Adrenal gland (tissue), 12 donors: ENCODE measurements around the gene SRPK2. TPM values are rescaled to one million over a fixed set of nuclear protein-coding genes. Genes with fewer than 3 reads are reported as not detected.

Experiments used
- DNase-seq, 7 donors: peaks; one replicate each; pipeline ENCODE4 v3.0.0-alpha.2; 2019 to 2020
- H3K27ac ChIP-seq, 5 donors: fragments of 200-600 bp; sonication (generic) in 4 of 5; 1 replicate in 3 of 5; 2 replicates in 2 of 5; pipeline versions ENCODE4 v1.5.1 to v1.8.0; 2016 to 2020; ENCODE audit warnings: mild to moderate bottlenecking in 1 of 5
- H3K27me3 ChIP-seq: fragments of 200-600 bp; 2 replicates; pipeline ENCODE4 v1.8.0; 2021
- H3K36me3 ChIP-seq, 2 donors: fragments of 200-600 bp; replicated peaks in 1 of 2; 1 replicate in 1 of 2; 2 replicates in 1 of 2; pipeline versions ENCODE4 v1.5.1 to v1.8.0; 2018 to 2022
- H3K4me1 ChIP-seq, 2 donors: fragments of 200-600 bp; replicated peaks in 1 of 2; 1 replicate in 1 of 2; 2 replicates in 1 of 2; pipeline versions ENCODE4 v1.5.1 to v1.8.0; 2018 to 2021
- H3K4me3 ChIP-seq, 4 donors: fragments of 200-600 bp; sonication (generic) in 3 of 4; one replicate each; pipeline ENCODE4 v1.5.1; 2016 to 2018
- H3K9me3 ChIP-seq, 3 donors: fragments of 200-600 bp; sonication (generic) in 1 of 3; replicated peaks in 1 of 3; 1 replicate in 2 of 3; 2 replicates in 1 of 3; pipeline versions ENCODE4 v1.5.1 to v1.8.0; 2016 to 2021
- CTCF ChIP-seq, 6 experiments: fragments of 450-650 bp in 4 of 6; fragments of 200-600 bp in 2 of 6; sonication (generic) in 1 of 6; IDR thresholded peaks; 1 replicate in 5 of 6; 2 replicates in 1 of 6; pipeline versions ENCODE4 v1.5.1 to v1.8.0; 2016 to 2021; ENCODE audit warnings: antibody characterized with exemption in 6 of 6, mild to moderate bottlenecking in 2 of 6, moderate library complexity in 1 of 6
- POLR2A ChIP-seq, 2 donors: fragments of 450-650 bp; IDR thresholded peaks; one replicate each; pipeline ENCODE4 v1.6.1; 2017; ENCODE audit warnings: antibody characterized with exemption in 2 of 2, mild to moderate bottlenecking in 2 of 2, moderate library complexity in 1 of 2
- WGBS, 4 donors: extraction: QIAGEN DNeasy Blood & Tissue Kit in 2 of 4; methylation state at CpG; one replicate each; pipeline versions ENCODE4 v1.1.5 to v1.1.7; 2013 to 2017; 5-methylcytosine and 5-hydroxymethylcytosine counted together
- intact Hi-C, 2 donors: fragments of 100-400 bp; cut with DNase I; formaldehyde crosslinking; loops; one replicate each; pipeline versions ENCODE4 v1.14.1 to v1.15.0; 2022 to 2023
- polyA plus RNA-seq, 3 donors: library from polyadenylated mRNA; stranded (reverse); fragments of 200-250 nt in 2 of 3; fragments of 350-450 nt in 1 of 3; fragmentation: Illumina TruSeq in 1 of 3; extraction: RNeasy Lipid Tissue Mini Kit (QIAGEN cat#74804) in 1 of 3; gene quantifications; one replicate each; pipeline ENCODE4 v1.2.3, GENCODE V29; 2013 to 2014
- total RNA-seq, 9 donors: library from RNA; depleted of rRNA in 4 of 9; stranded (reverse); fragments of >200 nt in 4 of 9; fragments of 120-200 nt in 1 of 9; fragmentation: NEBNext Ultra II Directional in 1 of 9; extraction: Animal tissue kit (Norgen Biotek cat#: 25700) in 1 of 9; gene quantifications; one replicate each; pipeline versions ENCODE4 v1.1.0 to v1.2.4, GENCODE V29; 2013 to 2023
- donor health status: healthy with polysubstance abuse.
- donor health status: Bipolar disorder and iron deficiency.
- donor health status: DM: yes; HTN: yes; CAD: no.
- donor health status: DM: no; HTN: no; CAD: no.
- donor health status: DM: no; HTN: no; CAD: no.
- donor health status: DM: yes; HTN: yes; CAD: no.

The SRPK2 gene
- total and polyA plus RNA-seq, 12 donors: 7.3 to 64.7 (median 36.6) TPM

- no peak for TF ChIP-seq POLR2A (IDR thresholded peaks at IDR 0.05)
- peak in 1 of 6 experiments; percentile 5 for TF ChIP-seq CTCF (IDR thresholded peaks at IDR 0.05)
- H3K4me1 ChIP-seq: peaks cover 0 to 8% of the 10 kb centered on the region in 2 donors
- DNase-seq: peak; percentile 52 to 76 (median 65)
- H3K36me3 ChIP-seq: no peaks in the 10 kb centered on the region
- H3K27me3 ChIP-seq: no peaks in the 10 kb centered on the region
- 1 to 3% (median 2%) methylated on average over 21 to 76 of the region's 76 CpGs for WGBS, 4 donors
- peak overlapping the region in 3 of 5 donors; percentile 8 to 83 (median 31) for H3K27ac ChIP-seq
- intact Hi-C loops: no loop called here
- H3K9me3 ChIP-seq: no peaks in the 10 kb centered on the region
- H3K4me3 ChIP-seq: peak overlapping the region; percentile 78 to 97 (median 92)
Measured at GRCh38 chr7:105387508-105388355, 989 bp downstream of the SRPK2 start.

GRCh38 chr7:105377903-105378302, 10.8 kb downstream of the SRPK2 start:
- Histone ChIP-seq H3K9me3 (no peaks in the 10 kb centered on the region), H3K4me3 (no peak overlapping the region), H3K27ac (no peak overlapping the region), H3K27me3 (no peaks in the 10 kb centered on the region), H3K4me1 (peaks cover 0 to 6% of the 10 kb centered on the region in 2 donors), H3K36me3 (no peaks in the 10 kb centered on the region)
- intact Hi-C loops: no loop called here
- no peak for DNase-seq
- WGBS, 4 donors: 91 to 94% (median 93%) methylated on average over 3 of the region's 3 CpGs
- TF ChIP-seq CTCF (IDR thresholded peaks at IDR 0.05) (no peak), POLR2A (IDR thresholded peaks at IDR 0.05) (no peak)

- no peak overlapping the region for H3K4me3 ChIP-seq
- intact Hi-C loops: no loop called here
- no peaks in the 10 kb centered on the region for H3K36me3 ChIP-seq
- H3K9me3 ChIP-seq: no peaks in the 10 kb centered on the region
- no peaks in the 10 kb centered on the region for H3K27me3 ChIP-seq
- 75 to 91% (median 85%) methylated on average over 4 of the region's 4 CpGs for WGBS, 4 donors
- TF ChIP-seq POLR2A (IDR thresholded peaks at IDR 0.05): no peak
- no peak for TF ChIP-seq CTCF (IDR thresholded peaks at IDR 0.05)
- H3K4me1 ChIP-seq: peaks cover 0 to 6% of the 10 kb centered on the region in 2 donors
- DNase-seq: no peak
- no peak overlapping the region for H3K27ac ChIP-seq
Measured at GRCh38 chr7:105376908-105377533, 11.7 kb downstream of the SRPK2 start.

- H3K4me1 ChIP-seq: peaks cover 2 to 8% of the 10 kb centered on the region in 2 donors
- H3K36me3 ChIP-seq: no peaks in the 10 kb centered on the region
- H3K9me3 ChIP-seq: no peaks in the 10 kb centered on the region
- TF ChIP-seq POLR2A (IDR thresholded peaks at IDR 0.05): no peak
- no peak for TF ChIP-seq CTCF (IDR thresholded peaks at IDR 0.05)
- H3K4me3 ChIP-seq: no peak overlapping the region
- intact Hi-C loops: no loop called here
- no peak for DNase-seq
- no peak overlapping the region for H3K27ac ChIP-seq
- no peaks in the 10 kb centered on the region for H3K27me3 ChIP-seq
- WGBS, 4 donors: 54 to 84% (median 70%) methylated on average over 3 of the region's 3 CpGs
Measured at GRCh38 chr7:105369944-105370343, 18.8 kb downstream of the SRPK2 start.
